C4-2B (cell line): ENCODE data around the gene RUFY2.
A peak's percentile ranks its signal among the peaks of the same experiment; 100 is the strongest.
"Not testable (repeated sequence)": the region's sequence is repeated elsewhere in the genome, so short reads cannot be mapped to it uniquely, and the experiment has no call there.

Source experiments
- H3K27ac ChIP-seq: fragments of 450-650 bp; 2 replicates; pipeline ENCODE4 v1.5.1; 2017
- ZFX ChIP-seq: fragments of 450-650 bp; IDR thresholded peaks from 2 replicates; pipeline ENCODE4 v1.6.1; 2017
- TF ChIP-seq, protein P1 (sequence below): fragments of 450-650 bp; conservative IDR thresholded peaks from 2 replicates; pipeline ENCODE4 v1.5.1; 2017; ENCODE audit warnings: mild to moderate bottlenecking

The RUFY2 gene, protein sequence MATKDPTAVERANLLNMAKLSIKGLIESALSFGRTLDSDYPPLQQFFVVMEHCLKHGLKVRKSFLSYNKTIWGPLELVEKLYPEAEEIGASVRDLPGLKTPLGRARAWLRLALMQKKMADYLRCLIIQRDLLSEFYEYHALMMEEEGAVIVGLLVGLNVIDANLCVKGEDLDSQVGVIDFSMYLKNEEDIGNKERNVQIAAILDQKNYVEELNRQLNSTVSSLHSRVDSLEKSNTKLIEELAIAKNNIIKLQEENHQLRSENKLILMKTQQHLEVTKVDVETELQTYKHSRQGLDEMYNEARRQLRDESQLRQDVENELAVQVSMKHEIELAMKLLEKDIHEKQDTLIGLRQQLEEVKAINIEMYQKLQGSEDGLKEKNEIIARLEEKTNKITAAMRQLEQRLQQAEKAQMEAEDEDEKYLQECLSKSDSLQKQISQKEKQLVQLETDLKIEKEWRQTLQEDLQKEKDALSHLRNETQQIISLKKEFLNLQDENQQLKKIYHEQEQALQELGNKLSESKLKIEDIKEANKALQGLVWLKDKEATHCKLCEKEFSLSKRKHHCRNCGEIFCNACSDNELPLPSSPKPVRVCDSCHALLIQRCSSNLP

DNA sequence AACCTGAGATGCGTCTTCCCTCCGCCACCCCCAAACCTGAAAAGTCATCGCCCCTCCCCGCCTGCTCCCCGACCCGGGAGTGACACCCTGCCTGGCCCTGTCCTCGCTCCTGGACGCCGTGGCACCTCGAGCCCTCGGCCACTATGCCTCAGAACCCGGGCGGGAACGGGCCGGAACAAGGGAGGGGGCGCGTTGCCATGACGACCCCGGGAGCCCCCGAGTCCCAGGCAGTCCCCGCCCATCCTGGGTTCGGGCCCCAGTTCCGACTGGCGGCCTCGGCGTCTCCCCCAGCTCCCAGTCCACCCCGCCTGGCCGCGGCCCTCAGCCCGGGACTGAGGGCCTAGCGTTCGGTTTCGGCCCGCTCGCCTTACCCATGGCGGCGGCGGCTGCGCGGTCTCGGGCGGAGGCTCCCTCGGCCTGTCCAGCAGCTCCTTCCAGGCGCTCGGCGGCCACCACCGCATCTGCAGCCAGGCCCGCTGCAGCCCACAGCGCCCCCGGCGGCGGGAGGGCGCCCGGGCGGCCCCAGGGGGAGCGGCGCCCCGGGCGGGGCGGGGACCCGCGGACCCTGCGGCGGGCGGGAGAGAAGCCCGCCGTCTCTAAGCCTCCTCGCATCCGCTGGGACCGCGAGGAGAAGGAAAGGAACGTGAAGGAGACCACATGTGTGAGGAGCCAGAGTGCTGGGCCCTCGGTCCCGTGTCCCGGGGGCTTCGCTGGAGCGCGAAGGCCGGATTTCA lies at the start of gene RUFY2:
RUFY2 (minus strand) TSS at position 463 of the 734 bp plus-strand sequence; CDS start at position 375, 88 bp downstream.
- TF ChIP-seq, protein P1, sequence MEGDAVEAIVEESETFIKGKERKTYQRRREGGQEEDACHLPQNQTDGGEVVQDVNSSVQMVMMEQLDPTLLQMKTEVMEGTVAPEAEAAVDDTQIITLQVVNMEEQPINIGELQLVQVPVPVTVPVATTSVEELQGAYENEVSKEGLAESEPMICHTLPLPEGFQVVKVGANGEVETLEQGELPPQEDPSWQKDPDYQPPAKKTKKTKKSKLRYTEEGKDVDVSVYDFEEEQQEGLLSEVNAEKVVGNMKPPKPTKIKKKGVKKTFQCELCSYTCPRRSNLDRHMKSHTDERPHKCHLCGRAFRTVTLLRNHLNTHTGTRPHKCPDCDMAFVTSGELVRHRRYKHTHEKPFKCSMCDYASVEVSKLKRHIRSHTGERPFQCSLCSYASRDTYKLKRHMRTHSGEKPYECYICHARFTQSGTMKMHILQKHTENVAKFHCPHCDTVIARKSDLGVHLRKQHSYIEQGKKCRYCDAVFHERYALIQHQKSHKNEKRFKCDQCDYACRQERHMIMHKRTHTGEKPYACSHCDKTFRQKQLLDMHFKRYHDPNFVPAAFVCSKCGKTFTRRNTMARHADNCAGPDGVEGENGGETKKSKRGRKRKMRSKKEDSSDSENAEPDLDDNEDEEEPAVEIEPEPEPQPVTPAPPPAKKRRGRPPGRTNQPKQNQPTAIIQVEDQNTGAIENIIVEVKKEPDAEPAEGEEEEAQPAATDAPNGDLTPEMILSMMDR = peak; percentile 100
- peak; percentile 91 for TF ChIP-seq ZFX
- H3K27ac ChIP-seq = peak within 1 kb of the TSS; percentile 90

DNA sequence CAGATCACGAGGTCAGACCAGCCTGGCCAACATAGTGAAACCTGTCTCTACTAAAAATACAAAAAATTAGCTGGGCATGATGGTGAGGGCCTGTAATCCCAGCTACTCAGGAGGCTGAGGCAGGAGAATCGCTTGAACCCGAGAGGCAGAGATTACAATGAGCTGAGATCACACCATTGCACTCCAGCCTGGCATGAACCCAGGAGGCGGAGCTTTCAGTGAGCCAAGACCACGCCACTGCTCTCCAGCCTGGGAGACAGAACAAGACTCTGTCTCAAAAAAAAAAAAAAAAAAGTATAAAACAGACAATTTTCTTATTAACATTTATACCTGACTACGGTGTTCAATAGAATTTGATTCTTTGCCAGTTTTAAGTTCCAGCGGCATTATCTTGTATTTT lies 42.6 kb upstream of the RUFY2 start:
- not testable (repeated sequence) for H3K27ac ChIP-seq

DNA sequence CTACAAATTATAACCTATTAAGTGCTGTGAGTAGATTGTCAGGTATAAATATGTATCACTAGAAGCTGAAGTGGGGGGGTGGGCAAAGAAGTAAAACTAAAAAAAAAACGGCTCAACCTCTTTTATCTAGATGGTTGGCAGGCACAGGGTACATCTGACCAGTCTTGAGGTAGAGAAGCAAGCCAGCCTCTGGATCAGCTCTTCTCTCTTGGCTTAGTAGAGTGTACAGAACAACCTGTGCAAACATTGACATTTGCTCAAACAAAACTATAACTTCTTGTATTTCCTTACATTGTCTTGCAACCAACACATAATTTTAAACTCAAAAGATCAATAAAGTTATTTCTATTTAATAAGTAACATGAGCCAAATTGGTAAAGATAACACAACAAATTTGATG lies 39.1 kb upstream of the RUFY2 start:
- TF ChIP-seq, protein P1 = no peak
- no peak for TF ChIP-seq ZFX

DNA sequence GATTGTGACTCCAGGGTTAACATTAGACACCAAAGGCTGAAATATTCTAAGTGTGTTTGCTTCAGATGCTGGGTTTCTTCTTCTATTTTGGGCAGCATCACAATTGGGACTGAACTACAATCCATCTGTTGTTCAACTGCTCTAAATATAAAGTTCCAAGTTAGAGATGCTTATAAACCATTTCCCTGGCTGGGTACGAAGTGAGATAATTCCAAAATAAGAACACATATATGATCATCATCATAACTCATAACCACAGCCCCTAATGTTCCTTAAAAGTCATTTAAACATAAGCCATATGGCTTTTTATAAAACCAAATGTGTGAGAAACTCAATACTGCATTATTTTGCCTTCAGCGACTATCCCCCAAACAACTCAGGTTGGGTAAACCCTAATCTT lies 35.9 kb upstream of the RUFY2 start:
- TF ChIP-seq, protein P1 = no peak
- no peak for TF ChIP-seq ZFX
- H3K27ac ChIP-seq = no peak overlapping the region

More for the DNA sequence above, 39.1 kb upstream of the RUFY2 start:
- H3K27ac ChIP-seq = peak overlapping the region; percentile 61

DNA sequence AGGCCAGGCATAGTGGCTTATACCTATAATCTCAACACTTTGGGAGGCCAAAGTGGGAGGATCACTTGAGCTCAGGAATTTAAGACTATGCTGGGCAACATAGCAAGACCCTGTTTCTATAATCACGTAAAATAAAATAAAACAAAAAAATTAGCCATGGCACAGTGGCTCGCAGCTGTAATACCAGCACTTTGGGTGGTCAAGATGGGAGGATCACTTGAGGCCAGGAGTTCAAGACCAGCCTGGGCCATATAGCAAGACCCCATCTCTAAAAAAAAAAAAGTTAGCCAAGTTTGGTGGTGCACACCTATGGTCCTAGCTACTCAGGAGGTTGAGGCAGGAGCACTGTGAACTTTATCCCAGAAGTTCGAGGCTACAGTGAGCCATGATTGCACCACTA lies 33.8 kb upstream of the RUFY2 start:
- H3K27ac ChIP-seq = no peak overlapping the region
- TF ChIP-seq ZFX = no peak
- TF ChIP-seq, protein P1 = no peak

DNA sequence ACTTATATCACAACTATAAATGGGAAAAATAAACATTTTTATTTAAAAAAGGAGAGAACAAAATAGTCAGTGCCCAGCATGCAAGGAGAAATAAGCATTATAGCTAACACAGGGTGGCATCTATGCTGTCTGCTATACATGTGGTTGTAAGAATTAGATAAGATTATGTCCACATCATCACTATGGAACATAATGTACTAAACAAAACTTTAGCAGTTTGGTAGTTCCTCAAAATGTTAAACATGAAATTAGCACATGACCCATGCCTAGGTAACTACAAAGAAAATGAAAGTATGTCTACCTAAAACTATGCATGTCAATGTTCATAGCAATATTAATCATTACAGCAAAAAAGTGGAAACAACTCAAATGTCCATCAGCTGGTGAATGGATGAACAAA lies 28.7 kb upstream of the RUFY2 start:
- TF ChIP-seq ZFX = no peak
- TF ChIP-seq, protein P1 = no peak
- H3K27ac ChIP-seq = no peak overlapping the region

DNA sequence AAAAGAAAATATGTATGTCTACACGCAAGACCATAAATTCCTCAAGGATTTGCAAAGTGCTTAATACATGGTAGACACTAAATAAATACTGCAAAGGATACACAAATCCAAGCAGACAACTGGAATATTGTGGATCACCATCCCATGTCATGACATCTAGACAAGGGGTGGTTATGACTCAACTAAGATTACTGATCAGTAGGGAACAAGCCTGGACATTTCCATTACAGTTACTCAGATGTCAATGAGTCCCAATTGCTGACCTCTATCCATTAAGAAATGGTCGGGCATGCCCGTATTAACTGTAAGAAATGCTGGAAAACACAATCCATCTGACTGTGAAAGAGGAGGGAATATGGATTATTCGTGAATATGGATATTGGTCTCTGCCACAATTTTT lies 27.6 kb upstream of the RUFY2 start:
- no peak overlapping the region for H3K27ac ChIP-seq

More for the DNA sequence above, 27.6 kb upstream of the RUFY2 start:
- TF ChIP-seq, protein P1 = no peak
- TF ChIP-seq ZFX = no peak
